SU-DHL-6 (cell line): ENCODE results near the gene LATS1.
"Not testable (repeated sequence)": the region's sequence is repeated elsewhere in the genome, so short reads cannot be mapped to it uniquely, and the experiment has no call there.

ENCODE experiments used
- H2AFZ ChIP-seq: fragments of 200-600 bp; sonication (generic); 2 replicates; pipeline ENCODE4 v1.6.1; 2014; ENCODE audit warnings: low read depth, mild to moderate bottlenecking, moderate library complexity, mixed read lengths, antibody characterized with exemption, low read length; ENCODE audit not compliant: severe bottlenecking
- H3F3A ChIP-seq: fragments of 200-600 bp; shearing (Covaris generic); 2 replicates; pipeline ENCODE4 v1.6.0; 2016; ENCODE audit warnings: antibody characterized with exemption, mild to moderate bottlenecking; ENCODE audit not compliant: insufficient read depth
- H3K27ac ChIP-seq: fragments of 200-600 bp; sonication (generic); 2 replicates; pipeline ENCODE4 v1.5.1; 2016; ENCODE audit warnings: low read depth, mild to moderate bottlenecking, low read length, moderate library complexity, mixed read lengths
- H3K27me3 ChIP-seq: fragments of 200-600 bp; sonication (generic), shearing (Covaris generic); 2 replicates; pipeline ENCODE4 v1.6.0; 2014; ENCODE audit warnings: mild to moderate bottlenecking, low read length
- H3K36me3 ChIP-seq: fragments of 200-600 bp; sonication (generic); 2 replicates; pipeline ENCODE4 v1.6.1; 2014; ENCODE audit warnings: mild to moderate bottlenecking, low read length, mixed read lengths
- H3K4me2 ChIP-seq: fragments of 300-600, 200-600 bp; shearing (Covaris generic), sonication (generic); 2 replicates; pipeline ENCODE4 v1.6.0; 2014; ENCODE audit warnings: low read length, low read depth, mild to moderate bottlenecking; ENCODE audit not compliant: poor library complexity, severe bottlenecking
- H3K4me3 ChIP-seq: fragments of 200-600 bp; sonication (generic); 2 replicates; pipeline ENCODE4 v1.5.1; 2014; ENCODE audit warnings: antibody characterized with exemption, low read length, mild to moderate bottlenecking, mixed read lengths; ENCODE audit not compliant: insufficient read depth, poor library complexity, severe bottlenecking
- H3K79me2 ChIP-seq: fragments of 200-600 bp; sonication (generic); 2 replicates; pipeline ENCODE4 v1.6.1; 2014; ENCODE audit warnings: mild to moderate bottlenecking, low read length, moderate library complexity; ENCODE audit not compliant: insufficient read depth
- H3K9ac ChIP-seq: fragments of 200-600 bp; sonication (generic); 2 replicates; pipeline ENCODE4 v1.7.0; 2014; ENCODE audit warnings: mild to moderate bottlenecking, low read length
- H3K9me2 ChIP-seq: fragments of 200-600 bp; sonication (generic); replicated peaks from 2 replicates; pipeline ENCODE4 v1.6.1; 2014; ENCODE audit warnings: low read length; ENCODE audit not compliant: insufficient read depth
- H3K9me3 ChIP-seq: fragments of 200-600 bp; sonication (generic); 2 replicates; pipeline ENCODE4 v1.6.1; 2014; ENCODE audit warnings: low read length, mixed read lengths; ENCODE audit not compliant: insufficient read depth
- H4K20me1 ChIP-seq: fragments of 200-600 bp; sonication (generic); 2 replicates; pipeline ENCODE4 v1.6.1; 2014; ENCODE audit warnings: low read depth, mild to moderate bottlenecking, antibody characterized with exemption, low read length, moderate library complexity, mixed read lengths
- EZH2phosphoT487 ChIP-seq: fragments of 200-600 bp; sonication (generic), shearing (Covaris generic); conservative IDR thresholded peaks from 2 replicates; pipeline ENCODE4 v1.6.1; 2018; ENCODE audit warnings: mild to moderate bottlenecking, antibody characterized with exemption, low read length, moderate library complexity, mixed read lengths
- TF ChIP-seq, protein P1 (sequence below): fragments of 200-600 bp; sonication (generic); IDR thresholded peaks from one replicate; pipeline ENCODE4 v1.5.1; 2017; ENCODE audit warnings: antibody characterized with exemption, mild to moderate bottlenecking, low read length, moderate library complexity; ENCODE audit not compliant: insufficient read depth, poor library complexity, severe bottlenecking

The LATS1 gene

DNA sequence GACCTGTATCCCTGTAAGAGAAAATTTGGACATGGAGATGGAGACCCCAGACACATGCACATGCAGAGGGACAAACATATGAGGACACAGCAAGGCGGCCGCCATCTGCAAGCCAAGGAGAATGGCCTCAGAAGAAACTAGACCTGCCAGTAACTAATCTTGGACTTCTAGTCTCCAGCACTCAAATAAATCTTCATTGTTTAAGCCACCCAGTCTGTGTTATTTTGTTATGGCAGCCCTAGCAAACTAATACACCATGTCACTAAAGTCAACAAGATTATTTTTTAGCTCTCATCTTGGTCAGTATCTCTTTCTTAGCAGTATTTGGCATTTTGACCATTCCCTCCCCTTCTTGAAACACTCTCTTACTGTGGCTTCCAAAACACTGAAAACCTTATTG, 26.7 kb downstream of the LATS1 start:
- H3K79me2 ChIP-seq: peaks cover 67% of the 10 kb centered on the region
- no peak overlapping the region for H3K9ac ChIP-seq
- no peak overlapping the region for H3K4me3 ChIP-seq
- H3K36me3 ChIP-seq: peaks cover 11% of the 10 kb centered on the region; the same call in 1 of the 2 replicates
- no peak for TF ChIP-seq EZH2phosphoT487
- TF ChIP-seq, protein P1, sequence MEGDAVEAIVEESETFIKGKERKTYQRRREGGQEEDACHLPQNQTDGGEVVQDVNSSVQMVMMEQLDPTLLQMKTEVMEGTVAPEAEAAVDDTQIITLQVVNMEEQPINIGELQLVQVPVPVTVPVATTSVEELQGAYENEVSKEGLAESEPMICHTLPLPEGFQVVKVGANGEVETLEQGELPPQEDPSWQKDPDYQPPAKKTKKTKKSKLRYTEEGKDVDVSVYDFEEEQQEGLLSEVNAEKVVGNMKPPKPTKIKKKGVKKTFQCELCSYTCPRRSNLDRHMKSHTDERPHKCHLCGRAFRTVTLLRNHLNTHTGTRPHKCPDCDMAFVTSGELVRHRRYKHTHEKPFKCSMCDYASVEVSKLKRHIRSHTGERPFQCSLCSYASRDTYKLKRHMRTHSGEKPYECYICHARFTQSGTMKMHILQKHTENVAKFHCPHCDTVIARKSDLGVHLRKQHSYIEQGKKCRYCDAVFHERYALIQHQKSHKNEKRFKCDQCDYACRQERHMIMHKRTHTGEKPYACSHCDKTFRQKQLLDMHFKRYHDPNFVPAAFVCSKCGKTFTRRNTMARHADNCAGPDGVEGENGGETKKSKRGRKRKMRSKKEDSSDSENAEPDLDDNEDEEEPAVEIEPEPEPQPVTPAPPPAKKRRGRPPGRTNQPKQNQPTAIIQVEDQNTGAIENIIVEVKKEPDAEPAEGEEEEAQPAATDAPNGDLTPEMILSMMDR: no peak
- peaks cover 8% of the 10 kb centered on the region; the same call in 1 of the 2 replicates for H4K20me1 ChIP-seq
- no peaks in the 10 kb centered on the region for H3K9me2 ChIP-seq
- no peak overlapping the region for H3K27ac ChIP-seq
- no peak overlapping the region for H3K4me2 ChIP-seq
- H3K9me3 ChIP-seq: no peaks in the 10 kb centered on the region
- no peaks in the 10 kb centered on the region for H3K27me3 ChIP-seq
- no peaks in the 10 kb centered on the region; the same call in 1 of the 2 replicates for H3F3A ChIP-seq
- H2AFZ ChIP-seq: no peak overlapping the region

GRCh38 chr6:149686230-149686629, 31.7 kb downstream of the LATS1 start:
- H3K4me2 ChIP-seq: no peak overlapping the region
- H3K27ac ChIP-seq: no peak overlapping the region
- H3K9me3 ChIP-seq: no peaks in the 10 kb centered on the region
- no peaks in the 10 kb centered on the region for H3F3A ChIP-seq
- no peak overlapping the region for H3K4me3 ChIP-seq
- H3K27me3 ChIP-seq: no peaks in the 10 kb centered on the region
- H4K20me1 ChIP-seq: no peaks in the 10 kb centered on the region
- peaks cover 43% of the 10 kb centered on the region for H3K79me2 ChIP-seq
- no peak overlapping the region for H3K9ac ChIP-seq
- H3K36me3 ChIP-seq: peaks cover 6% of the 10 kb centered on the region; the same call in 1 of the 2 replicates
- H2AFZ ChIP-seq: no peak overlapping the region
- no peaks in the 10 kb centered on the region for H3K9me2 ChIP-seq
- TF ChIP-seq, protein P1: no peak
- TF ChIP-seq EZH2phosphoT487: no peak

DNA sequence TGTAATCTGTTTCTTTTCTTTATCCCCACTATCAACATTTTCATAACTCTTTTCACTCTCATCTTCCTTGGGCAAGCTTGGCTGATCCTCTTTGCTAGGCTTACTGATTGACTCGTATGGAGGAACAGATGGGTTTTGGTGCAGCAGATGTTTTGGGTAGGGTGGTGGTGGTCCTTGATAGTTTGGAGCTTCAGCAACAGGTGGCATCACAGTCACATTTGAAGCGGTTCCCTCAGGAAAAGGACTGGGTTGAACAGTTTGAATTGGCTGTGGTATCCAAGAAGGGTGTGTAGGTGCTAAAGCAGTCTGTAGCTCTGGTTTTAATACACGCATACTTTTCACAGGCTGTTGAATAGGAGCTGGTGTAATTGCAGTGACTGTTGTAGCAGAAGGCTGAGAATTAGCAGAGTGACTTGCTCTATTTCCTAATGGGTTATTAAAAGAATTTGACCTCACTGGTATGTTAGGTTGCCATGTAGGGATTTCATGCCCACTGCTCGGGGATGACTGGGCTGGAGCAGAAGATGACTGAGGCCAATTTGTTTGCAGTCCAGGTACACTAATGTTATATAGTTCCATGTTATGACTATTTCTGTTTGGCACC, 34.5 kb downstream of the LATS1 start:
- Histone ChIP-seq H3K27ac (no peak overlapping the region), H3K27me3 (no peaks in the 10 kb centered on the region), H2AFZ (no peak overlapping the region), H3K79me2 (peaks cover 29% of the 10 kb centered on the region), H3K4me2 (no peak overlapping the region), H3K9ac (no peak overlapping the region), H3F3A (no peaks in the 10 kb centered on the region), H3K9me3 (no peaks in the 10 kb centered on the region), H4K20me1 (no peaks in the 10 kb centered on the region), H3K4me3 (no peak overlapping the region), H3K9me2 (no peaks in the 10 kb centered on the region), H3K36me3 (peaks cover 15% of the 10 kb centered on the region)
- TF ChIP-seq, protein P1: no peak
- no peak for TF ChIP-seq EZH2phosphoT487

GRCh38 chr6:149681845-149682244, 36.1 kb downstream of the LATS1 start:
- not testable (repeated sequence) for H3K9me3 ChIP-seq, H3K4me3 ChIP-seq, H3K4me2 ChIP-seq, H3K27ac ChIP-seq, H4K20me1 ChIP-seq, H3K27me3 ChIP-seq, H2AFZ ChIP-seq, H3F3A ChIP-seq, H3K9me2 ChIP-seq, H3K9ac ChIP-seq
- Histone ChIP-seq H3K79me2 (peaks cover 22% of the 10 kb centered on the region), H3K36me3 (peaks cover 20% of the 10 kb centered on the region)
